Measurements from ENCODE around the gene GOLT1A.
"Not testable (repeated sequence)": the region's sequence is repeated elsewhere in the genome, so short reads cannot be mapped to it uniquely, and the experiment has no call there.

GOLT1A gene

DNA sequence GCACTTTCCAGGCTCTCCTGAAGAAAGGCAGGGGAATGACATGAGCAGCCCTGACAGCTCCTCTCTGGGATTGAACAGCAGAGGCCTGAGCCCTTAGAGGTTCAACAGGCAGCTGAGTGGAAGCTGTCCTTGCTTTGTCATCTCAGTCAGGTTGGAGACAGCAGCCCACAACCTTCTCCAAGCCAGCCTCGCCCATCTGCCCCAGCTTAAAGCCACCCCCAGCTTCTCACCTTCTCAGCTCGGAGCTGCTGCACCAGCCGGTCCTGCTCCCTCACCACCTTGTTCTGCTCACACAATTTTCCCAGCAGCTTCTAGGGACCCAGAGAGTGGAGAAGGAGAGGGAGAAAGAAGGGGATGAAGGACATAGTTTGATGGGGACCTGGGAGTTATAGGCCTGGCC is 35.2 kb upstream of the GOLT1A start:
- no peak for DNase-seq (ENCODE audit: low spot score)

GRCh38 chr1:204246876-204247275 is 33.1 kb upstream of the GOLT1A start:
- no peak for DNase-seq (ENCODE audit: low spot score)

DNA sequence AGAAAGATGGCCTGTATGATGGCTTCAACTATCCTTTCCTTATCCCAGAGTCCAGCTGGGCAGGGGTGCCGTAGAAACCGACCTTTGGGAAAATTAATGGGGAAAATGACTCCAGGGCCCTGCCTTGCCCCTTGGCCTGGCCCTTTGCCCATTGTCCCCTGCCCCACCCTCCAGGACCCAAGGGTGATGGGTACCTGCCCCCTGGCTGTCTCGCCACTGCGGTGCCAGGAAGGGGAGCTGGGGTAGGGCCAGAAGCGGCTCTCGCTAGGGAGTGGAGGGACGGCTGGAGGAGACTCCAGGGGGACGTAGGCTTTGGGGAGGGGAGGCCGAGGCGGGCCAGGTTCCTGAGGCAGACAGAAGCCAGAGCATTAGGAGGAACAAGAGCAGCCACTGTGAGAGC is 29.1 kb upstream of the GOLT1A start:
- DNase-seq (ENCODE audit: low spot score): no peak

DNA sequence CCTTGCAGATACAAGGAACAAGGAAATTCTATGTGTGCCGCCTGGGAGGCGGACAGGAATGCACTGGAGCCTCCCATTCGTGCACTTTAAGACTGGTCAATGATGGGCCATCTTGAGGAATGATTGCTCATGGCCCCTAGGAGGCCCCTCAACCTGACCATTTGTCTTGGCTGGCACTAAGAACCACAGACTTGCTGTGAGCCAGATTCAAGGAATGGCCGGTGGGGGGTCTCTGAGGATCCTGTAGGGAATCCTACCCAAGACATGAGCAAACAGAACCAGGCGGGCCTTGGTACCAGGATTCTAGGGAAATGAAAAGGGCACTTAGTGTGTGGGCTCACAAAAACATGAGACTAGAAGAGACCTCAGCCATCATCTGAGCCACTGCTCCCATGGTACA is 28.1 kb upstream of the GOLT1A start:
- no peak for DNase-seq (ENCODE audit: low spot score)

DNA sequence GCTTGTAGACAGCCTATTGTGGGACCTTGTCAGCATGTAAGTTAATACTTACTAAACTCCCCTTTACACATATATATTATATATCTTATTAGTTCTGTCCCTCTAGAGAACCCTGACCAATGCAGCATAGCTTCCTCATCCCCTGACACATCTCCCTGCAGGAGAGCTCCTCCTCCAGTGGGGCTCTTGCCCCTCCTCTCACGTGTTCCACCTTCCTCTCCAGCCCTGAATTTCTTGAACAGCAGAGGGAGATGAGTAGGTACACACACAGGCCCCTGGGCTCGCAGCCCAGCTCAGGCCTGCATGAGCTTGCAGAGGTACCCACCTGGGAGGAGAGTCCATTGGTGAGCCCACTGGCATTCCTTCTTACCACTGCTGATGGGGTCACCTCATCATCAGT is 27.3 kb upstream of the GOLT1A start:
- DNase-seq (ENCODE audit: low spot score): no peak

DNA sequence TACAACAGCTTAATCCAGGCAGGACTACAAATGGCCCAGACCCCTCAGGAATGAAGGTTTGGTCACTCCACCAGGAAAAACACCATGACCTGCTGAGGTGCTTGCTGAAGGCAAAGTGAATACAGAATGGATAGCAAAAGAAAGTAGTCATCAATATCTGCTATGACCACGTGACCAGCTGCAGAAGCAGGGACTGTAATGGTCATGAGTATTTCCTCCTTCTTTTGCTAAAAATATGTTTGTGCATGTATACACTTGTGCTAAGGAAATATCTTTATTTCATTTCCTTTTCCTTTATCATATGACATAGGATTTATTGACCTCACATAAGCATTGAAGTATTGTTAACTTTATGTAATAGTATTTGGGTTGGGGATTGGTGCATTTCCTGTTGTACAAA is 26.4 kb upstream of the GOLT1A start:
- no peak for DNase-seq (ENCODE audit: low spot score)

DNA sequence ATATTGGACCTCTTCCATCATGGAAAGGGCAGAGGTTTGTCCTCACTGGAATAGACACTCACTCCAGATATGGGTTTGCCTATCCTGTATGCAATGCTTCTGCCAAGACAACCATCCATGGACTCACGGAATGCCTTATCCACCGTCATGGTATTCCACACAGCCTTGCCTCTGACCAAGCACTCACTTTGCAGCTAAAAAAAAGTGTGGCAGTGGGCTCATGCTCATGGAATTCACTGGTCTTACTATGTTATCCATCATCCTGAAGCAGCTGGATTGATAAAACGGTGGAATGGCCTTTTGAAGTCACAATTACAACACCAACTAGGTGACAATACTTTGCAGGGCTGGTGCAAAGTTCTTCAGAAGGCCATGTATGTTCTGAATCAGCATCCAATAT is 25.6 kb upstream of the GOLT1A start:
- not testable (repeated sequence) for DNase-seq (ENCODE audit: low spot score)

- DNase-seq (ENCODE audit: low spot score): not testable (repeated sequence)
These were observed 24.7 kb upstream of the GOLT1A start for GRCh38 chr1:204238520-204238919.

GRCh38 chr1:204237515-204237914 is 23.7 kb upstream of the GOLT1A start:
- DNase-seq (ENCODE audit: low spot score): not testable (repeated sequence)

DNA sequence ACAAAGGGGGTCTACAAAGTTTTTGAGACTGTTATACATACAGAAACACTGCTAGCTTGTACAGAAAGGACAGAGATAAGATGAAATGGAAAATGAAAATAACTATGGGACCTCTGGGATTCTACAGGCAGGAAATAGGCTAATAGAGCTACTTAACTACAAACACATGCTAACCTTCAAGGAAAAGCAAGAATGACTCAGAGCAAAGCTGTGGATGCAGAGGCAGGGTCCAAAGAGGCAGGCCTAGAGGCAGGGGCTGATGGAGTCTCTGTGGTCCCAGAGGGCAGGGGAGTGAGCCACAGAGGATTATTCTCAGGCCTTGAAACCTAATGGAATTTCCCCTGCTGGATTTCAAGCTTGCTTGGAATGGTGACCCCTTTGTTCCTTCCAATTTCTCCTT is 18.7 kb upstream of the GOLT1A start:
- DNase-seq (ENCODE audit: low spot score): no peak

- no peak for DNase-seq (ENCODE audit: low spot score)
These were observed 16.4 kb upstream of the GOLT1A start for GRCh38 chr1:204230211-204230610.

DNA sequence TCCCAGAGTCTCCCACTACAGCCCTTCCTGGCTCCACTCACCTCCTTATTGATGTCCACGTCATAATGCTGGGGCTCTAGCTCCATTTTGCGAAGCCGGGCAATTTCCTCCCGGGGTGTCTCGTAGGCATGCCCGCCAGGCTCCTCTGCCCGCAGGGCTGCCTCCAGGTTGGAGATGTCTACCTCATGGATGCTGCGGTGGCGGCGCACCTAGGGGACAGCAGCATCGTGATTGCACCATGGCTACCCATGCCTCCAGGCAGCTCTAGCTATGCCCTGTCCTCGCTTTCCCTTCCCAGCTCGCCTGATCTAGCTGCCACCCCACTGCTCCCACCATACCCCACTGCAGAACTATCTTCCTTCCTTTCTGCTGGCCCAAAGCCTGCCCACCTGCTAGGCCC is 15.1 kb upstream of the GOLT1A start:
- DNase-seq (ENCODE audit: low spot score): no peak

GRCh38 chr1:204227996-204228785 is 14.4 kb upstream of the GOLT1A start:
- no peak for DNase-seq (ENCODE audit: low spot score)

- no peak for DNase-seq (ENCODE audit: low spot score)
These were observed 13.6 kb upstream of the GOLT1A start for GRCh38 chr1:204227351-204227750.

DNA sequence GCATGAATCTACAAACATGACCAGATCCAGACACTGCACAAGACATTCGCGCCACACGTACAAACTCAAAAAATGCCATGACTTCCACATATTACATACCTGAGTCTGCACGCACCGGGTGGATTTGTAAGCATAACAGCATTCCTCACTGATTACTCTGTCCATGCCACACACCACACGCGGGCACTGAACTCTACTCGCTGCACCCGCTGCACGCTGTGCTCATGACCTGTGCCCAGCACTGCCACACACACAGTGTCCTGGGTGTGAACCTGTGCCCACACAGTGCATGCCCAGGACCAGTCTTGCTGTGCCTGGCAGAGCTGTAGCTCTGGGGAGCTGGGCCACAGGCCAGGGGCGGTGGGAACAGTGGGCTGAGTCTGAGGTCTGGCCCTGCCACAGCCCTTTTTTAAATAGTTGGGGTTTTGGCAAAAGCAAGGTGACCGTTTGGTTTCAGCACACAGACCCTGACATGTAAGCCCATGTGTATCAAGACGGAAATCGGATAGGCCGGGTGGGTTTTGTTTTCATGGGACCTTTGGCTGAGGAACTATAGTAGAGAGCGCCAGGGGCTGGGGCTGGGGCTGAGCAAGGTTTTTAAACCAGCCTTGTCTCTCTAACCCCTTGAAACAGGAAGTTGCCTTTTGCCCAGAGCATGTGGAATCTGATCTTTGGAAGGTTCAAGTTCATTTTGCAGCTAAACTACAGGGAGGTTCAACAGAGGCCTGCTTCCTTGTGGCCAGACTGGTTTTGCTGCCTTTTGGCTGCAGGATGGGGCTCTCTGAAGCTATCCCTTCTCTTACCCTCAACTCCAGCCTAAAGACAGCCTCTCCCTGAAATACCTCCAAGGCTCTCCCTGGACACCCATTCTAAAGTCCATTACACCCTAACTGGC is 12.3 kb upstream of the GOLT1A start:
- DNase-seq (ENCODE audit: low spot score): no peak

DNA sequence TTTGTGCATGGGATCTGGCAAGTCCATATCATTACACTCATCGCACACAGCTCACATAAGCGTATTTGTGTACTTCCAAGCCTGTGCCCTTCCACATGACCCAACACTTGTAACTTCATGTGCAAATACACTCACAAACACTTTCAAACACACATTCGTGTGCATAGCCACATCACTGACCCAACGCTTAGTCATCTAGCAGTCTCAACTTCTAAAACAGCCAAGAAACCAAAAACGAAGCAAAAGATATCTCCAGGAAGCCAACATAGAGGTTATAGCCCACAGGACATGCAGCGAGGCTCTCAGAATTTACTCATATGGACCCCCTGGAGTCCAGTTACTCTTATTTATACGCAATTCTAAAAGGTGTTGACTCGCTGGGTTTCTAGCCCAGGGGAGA is 10.9 kb upstream of the GOLT1A start:
- no peak for DNase-seq (ENCODE audit: low spot score)

- no peak for DNase-seq (ENCODE audit: low spot score)
These were observed 9.5 kb upstream of the GOLT1A start for GRCh38 chr1:204223129-204223860.

DNA sequence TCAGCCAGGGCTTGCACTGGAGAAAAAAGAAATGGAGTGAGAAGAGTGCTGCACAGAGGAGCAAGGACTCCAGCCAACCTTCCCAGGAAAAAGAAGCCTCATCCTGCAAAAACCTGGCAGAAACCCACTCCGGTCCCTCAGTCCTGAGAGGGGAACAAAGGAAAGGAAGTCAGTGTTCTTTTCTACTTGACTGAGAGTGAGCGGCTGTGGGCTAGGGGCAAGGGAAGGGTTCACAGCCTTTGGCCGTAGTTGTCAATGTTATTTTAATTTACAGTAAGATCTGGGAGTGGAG is 8.9 kb upstream of the GOLT1A start:
- DNase-seq (ENCODE audit: low spot score): no peak

- no peak for DNase-seq (ENCODE audit: low spot score)
These were observed 8.4 kb upstream of the GOLT1A start for GRCh38 chr1:204222006-204222763.

- no peak for DNase-seq (ENCODE audit: low spot score)
These were observed 7.5 kb upstream of the GOLT1A start for GRCh38 chr1:204221271-204221670.

GRCh38 chr1:204219971-204220616 is 6.3 kb upstream of the GOLT1A start:
- DNase-seq (ENCODE audit: low spot score): no peak

GRCh38 chr1:204218552-204218951 is 4.8 kb upstream of the GOLT1A start:
- no peak for DNase-seq (ENCODE audit: low spot score)

Data from pons (tissue), 1 donor.